Measurements from ENCODE around the gene CNPY4.

The CNPY4 gene

GRCh38 chr7:100171840-100172239 is 52.4 kb downstream of the CNPY4 start:
- Histone ChIP-seq H3K4me3 (replicated peaks; ENCODE audit: low read depth, low read length) (peak overlapping the region; percentile 37; the same call in 1 of the 2 replicates), H3K27me3 (replicated peaks; ENCODE audit: control insufficient read depth, insufficient read depth, low read length) (peaks cover 1% of the 10 kb centered on the region), H3K36me3 (ENCODE audit: control insufficient read depth, insufficient read depth, low read length) (no peaks in the 10 kb centered on the region)
- TF ChIP-seq, protein P1, sequence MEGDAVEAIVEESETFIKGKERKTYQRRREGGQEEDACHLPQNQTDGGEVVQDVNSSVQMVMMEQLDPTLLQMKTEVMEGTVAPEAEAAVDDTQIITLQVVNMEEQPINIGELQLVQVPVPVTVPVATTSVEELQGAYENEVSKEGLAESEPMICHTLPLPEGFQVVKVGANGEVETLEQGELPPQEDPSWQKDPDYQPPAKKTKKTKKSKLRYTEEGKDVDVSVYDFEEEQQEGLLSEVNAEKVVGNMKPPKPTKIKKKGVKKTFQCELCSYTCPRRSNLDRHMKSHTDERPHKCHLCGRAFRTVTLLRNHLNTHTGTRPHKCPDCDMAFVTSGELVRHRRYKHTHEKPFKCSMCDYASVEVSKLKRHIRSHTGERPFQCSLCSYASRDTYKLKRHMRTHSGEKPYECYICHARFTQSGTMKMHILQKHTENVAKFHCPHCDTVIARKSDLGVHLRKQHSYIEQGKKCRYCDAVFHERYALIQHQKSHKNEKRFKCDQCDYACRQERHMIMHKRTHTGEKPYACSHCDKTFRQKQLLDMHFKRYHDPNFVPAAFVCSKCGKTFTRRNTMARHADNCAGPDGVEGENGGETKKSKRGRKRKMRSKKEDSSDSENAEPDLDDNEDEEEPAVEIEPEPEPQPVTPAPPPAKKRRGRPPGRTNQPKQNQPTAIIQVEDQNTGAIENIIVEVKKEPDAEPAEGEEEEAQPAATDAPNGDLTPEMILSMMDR (IDR thresholded peaks at IDR 0.05; ENCODE audit: insufficient read depth, low read length, poor library complexity, severe bottlenecking): no peak
- DNase-seq (ENCODE audit: extremely low read depth, insufficient read length): no peak

DNA sequence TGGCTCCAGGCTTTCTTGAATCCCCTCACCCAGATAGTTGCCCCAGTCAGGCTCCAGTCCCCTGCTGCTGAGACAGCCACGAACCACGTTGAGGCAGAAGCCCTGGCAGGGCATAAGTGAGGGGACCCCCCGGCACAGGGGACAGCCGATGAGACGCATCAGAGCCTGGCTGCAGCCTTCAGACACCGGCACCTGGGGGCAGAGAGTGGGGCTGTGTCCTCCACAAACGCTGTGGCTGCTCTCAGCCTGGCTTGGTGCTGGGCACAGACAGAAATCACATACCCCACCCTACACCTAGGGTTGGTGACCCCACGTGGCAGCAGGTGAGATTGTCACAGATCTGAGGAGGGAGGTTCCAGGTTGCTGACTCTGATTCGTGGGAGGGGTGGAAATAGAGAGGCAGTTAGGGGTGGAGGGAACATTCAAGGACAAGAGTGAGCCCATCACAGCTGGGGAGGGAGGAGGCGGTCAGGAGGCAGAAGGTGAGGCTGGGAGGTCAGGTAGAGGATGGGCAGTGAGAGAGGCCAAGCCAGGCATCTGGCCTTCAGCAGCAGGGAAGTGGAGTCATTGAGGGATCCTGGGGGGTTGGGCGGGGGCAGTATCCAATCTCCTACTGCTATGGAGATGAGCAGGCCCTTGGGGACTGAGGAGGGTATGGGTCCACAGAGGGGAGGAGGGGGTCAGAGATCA is 54.5 kb downstream of the CNPY4 start:
- Histone ChIP-seq H3K27me3 (replicated peaks; ENCODE audit: control insufficient read depth, insufficient read depth, low read length) (no peaks in the 10 kb centered on the region; the same call in 1 of the 2 replicates), H3K36me3 (ENCODE audit: control insufficient read depth, insufficient read depth, low read length) (no peaks in the 10 kb centered on the region), H3K4me3 (replicated peaks; ENCODE audit: low read depth, low read length) (no peak overlapping the region)
- TF ChIP-seq, protein P1 (IDR thresholded peaks at IDR 0.05; ENCODE audit: insufficient read depth, low read length, poor library complexity, severe bottlenecking): no peak
- DNase-seq (ENCODE audit: extremely low read depth, insufficient read length): no peak

GRCh38 chr7:100174582-100174981 is 55.1 kb downstream of the CNPY4 start:
- TF ChIP-seq, protein P1 (IDR thresholded peaks at IDR 0.05; ENCODE audit: insufficient read depth, low read length, poor library complexity, severe bottlenecking): no peak
- Histone ChIP-seq H3K27me3 (replicated peaks; ENCODE audit: control insufficient read depth, insufficient read depth, low read length) (no peaks in the 10 kb centered on the region; the same call in 1 of the 2 replicates), H3K4me3 (replicated peaks; ENCODE audit: low read depth, low read length) (no peak overlapping the region), H3K36me3 (ENCODE audit: control insufficient read depth, insufficient read depth, low read length) (no peaks in the 10 kb centered on the region)
- no peak for DNase-seq (ENCODE audit: extremely low read depth, insufficient read length)
